Stimulated activated CD4-positive, alpha-beta T cell treated with anti-CD3 and anti-CD28 coated beads, TNF-alpha, amount 100 ng/mL, for 1 hour (primary cell): Measurements from ENCODE around the gene ARFIP1.

ENCODE experiments used
- DNase-seq, 3 donors: peaks; one replicate each; pipeline ENCODE4 v3.0.0-alpha.2; 2020; ENCODE audit warnings: low read depth in 3 of 3, low spot score in 1 of 3

Gene ARFIP1

DNA sequence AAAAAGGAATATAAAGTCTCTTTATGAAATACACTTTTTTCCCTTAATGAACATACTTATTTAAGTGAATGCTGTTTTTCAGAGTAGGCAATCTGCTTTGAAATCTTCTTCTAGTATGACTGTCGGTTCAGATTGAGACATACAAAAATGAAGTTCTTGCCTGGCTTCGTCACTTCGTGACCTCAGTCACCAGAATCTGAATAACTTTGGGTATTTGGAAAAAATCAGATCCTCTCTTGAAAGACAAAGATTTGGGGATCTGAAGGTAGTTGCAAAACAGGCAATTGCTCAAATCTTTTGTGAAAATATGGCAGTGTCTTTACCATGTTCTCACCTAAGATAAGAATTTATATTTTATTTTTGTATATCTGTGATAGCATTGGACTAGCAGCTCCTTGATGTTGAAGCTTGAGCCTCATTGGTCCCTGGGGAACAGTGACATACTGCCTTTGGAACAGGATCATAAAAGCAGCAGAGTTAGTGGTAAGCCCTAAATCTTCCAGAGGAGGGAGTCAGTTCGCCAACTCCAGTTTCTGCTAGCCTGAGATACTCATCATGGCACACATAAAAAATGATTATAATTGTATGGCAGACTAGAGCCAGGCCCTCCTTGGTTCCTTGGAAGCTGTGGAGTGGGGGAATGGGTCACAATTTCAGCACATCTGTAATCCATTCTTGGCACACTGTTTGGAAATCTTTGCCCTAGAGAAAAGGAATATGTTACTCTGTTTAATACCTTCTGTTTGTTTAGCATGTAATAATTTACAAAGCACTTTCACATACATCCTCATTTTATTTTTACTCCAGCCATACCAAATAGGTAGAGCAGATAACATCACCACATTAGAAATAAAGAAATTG lies 5.0 kb downstream of the ARFIP1 start:
- no peak for DNase-seq

GRCh38 chr4:152785639-152786615 lies 6.2 kb downstream of the ARFIP1 start:
- DNase-seq = no peak

DNA sequence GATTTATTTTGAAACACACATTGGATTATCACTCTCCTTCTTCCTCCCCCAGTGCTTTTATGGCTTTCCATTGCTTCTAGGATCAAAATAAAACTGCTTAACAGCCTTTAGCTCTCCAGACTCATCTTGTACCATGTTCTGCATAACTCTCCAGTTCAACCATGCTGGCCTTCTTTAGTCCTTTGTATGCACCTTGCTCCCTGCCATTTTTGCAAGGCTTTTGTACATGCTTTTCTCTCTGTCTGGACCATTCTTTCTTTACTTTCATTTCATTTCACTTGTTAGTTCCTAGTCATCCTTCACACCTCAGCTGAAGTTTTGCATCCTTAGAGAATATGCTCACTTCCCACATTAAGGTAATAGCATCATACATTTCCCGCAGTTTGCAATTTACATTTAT lies 6.9 kb downstream of the ARFIP1 start:
- DNase-seq = no peak

DNA sequence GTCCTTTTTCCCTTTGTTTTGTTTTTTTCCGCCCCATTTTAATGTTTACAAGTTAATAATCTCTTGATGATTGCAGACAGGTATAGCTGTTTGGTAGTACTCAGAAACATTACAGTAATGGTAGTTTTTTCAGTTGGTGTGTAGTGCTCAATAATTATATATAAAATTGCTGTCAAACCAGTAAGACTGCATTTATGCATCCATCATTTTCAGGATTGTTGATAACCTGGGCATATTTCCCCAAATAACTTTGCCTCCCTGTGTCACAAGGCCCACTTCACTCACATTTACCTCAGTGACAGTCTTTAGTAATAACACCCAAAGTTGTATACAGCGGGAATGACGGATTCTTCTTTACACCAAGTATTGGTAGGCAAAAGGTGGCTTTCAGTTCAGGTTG lies 16.1 kb downstream of the ARFIP1 start:
- no peak for DNase-seq

- no peak for DNase-seq
These were observed 23.8 kb downstream of the ARFIP1 start for GRCh38 chr4:152803541-152803940.

- no peak for DNase-seq
These were observed 25.4 kb downstream of the ARFIP1 start for GRCh38 chr4:152805071-152805650.

DNA sequence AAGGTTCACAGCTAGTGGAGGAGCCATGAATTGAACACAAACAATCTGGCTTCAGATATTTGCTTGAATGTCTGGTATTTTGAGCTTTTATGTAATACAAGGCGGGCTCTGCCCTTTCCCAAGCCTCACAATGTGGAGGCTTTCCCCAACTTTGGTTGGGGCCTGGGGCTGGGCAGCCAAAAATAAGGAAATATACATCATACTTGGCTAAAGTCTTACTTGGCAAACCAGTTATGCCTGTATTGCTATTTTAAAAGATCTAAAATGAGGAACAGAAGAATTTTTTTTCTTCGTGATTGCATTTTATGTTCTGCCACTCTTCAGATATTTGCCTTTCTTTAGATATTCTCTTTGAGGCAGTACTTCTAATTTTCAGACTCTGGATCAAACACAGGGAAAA lies 26.1 kb downstream of the ARFIP1 start:
- no peak for DNase-seq

DNA sequence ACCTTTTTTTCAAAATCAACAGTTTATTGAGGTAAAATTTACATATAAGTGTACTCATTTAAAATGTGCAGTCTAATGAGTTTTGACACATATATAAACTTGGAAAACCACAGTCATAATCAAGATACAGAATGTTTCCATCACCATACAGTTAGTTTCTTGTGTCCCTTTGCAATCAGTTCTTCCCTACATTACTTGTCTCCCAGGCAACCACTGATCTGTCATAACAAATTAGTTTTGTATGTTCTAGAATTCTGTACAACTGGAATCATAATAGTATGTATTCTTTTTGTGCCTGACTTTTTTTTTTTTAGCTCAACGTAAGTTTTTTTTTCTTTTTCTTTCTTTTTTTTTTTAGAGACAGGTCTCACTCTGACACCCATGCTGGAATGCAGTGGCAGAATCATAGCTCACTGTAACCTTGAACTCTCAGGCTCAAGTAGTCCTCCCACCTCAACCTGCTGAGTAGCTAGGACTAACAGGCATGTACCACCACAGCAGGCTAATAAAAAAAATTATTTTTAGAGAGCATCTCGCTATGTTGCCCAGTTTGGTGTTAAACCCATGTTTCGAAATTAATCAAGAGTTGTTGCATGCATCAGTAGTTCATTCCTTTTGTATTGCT lies 26.9 kb downstream of the ARFIP1 start:
- DNase-seq = no peak

GRCh38 chr4:152807294-152807829 lies 27.6 kb downstream of the ARFIP1 start:
- DNase-seq = no peak

DNA sequence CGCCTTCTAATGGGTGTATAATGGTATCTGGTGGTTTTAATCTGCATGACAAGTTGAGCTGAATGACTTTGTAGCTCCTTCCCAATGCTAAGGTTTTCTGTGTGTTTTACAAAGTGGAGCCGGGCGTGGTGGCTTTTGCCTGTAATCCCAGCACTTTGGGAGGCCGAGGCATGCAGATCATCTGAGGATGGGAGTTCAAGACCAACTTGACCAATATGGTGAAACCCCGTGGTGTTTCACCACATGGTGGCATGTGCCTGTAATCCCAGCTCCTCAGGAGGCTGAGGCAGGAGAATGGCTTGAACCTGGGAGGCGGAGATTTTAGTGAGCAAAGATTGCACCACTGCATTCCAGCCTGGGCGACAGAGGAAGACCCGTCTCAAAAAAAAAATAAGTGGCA lies 28.9 kb downstream of the ARFIP1 start:
- DNase-seq = no peak

GRCh38 chr4:152810715-152811287 lies 31.0 kb downstream of the ARFIP1 start:
- no peak for DNase-seq

- DNase-seq = no peak
These were observed 35.3 kb downstream of the ARFIP1 start for GRCh38 chr4:152815078-152815477.

DNA sequence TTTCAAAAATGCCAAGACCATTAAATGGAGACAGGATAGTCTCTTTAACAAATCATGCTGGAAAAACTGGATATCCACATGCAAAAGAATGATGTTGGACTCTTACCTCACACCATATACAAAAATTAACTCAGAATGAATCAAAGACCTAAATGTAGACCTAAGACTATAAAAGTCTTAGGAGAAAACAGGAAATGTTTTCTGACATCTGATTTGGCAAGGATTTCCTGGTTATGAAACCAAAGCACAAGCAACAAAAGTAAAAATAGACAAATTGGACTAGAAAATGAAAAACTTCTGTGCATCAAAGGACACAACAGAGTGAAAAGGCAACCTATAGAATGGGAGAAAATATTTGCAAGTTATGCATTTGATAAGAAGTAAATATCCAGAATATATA lies 37.6 kb downstream of the ARFIP1 start:
- no peak for DNase-seq

DNA sequence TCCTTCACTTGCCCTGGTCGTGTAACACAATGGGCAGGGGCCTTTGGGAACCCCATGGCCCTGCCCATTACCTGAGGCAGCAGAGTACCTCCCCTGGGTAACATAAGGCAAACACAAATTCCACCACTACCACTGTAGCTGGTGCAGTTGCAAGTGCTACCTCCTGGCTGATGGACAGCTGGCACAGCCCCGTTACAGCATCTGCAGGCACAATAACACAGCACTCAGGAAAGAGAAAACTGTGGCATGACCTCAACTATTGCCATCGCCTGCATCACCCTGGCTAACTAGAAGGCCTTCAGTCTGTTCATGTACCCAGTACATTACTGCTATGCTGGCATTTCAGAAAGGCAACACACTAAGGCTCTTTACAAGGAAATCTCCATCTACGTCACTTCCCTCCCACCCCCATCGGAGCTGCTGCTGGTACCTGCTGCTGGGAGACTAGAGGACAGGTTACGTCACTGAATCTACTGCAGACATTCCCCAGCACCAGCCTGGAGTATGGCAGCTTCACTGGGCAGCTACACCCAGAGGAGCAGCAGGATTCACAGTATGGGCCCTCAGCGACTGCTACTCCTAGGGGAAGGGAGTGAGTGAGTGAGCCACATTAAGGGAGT lies 39.4 kb downstream of the ARFIP1 start:
- no peak for DNase-seq

- no peak for DNase-seq
These were observed 40.3 kb downstream of the ARFIP1 start for GRCh38 chr4:152820073-152820472.

DNA sequence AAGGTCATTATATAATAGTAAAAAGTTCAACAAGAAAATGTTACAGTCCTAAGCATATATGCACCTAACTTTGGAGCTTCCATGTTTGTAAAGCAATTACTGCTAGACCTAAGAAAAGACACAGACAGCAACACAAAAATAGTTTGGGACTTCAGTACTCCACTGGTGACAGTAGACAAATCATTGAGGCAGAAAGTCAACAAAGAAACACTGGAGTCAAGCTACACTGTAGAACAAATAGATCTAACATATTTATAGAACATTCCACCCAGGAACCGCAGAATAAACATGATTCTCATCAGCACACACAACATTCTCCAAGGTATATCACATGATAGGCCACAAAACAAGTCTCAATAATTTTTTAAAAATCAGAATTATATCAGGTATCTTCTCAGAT lies 42.6 kb downstream of the ARFIP1 start:
- DNase-seq = no peak

DNA sequence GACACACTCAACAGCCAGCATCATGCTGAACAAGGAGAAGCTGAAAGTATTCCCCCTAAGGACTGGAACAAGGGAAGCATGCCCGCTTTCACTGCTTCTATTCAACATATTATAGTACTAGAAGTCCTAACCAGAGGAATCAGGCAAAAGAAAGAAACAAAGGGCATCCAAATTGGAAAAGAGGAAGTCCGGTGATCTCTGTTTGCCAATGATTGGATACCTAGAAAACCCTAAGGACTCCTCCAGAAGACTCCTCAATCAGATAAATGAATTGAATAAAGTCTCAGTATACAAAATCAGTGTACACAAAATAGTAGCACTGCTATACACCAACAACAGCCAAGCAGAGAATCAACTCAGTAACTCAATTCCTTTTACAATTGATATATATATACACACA lies 44.8 kb downstream of the ARFIP1 start:
- no peak for DNase-seq

GRCh38 chr4:152825336-152825735 lies 45.6 kb downstream of the ARFIP1 start:
- no peak for DNase-seq

- DNase-seq = no peak
These were observed 48.4 kb downstream of the ARFIP1 start for GRCh38 chr4:152828122-152828521.

DNA sequence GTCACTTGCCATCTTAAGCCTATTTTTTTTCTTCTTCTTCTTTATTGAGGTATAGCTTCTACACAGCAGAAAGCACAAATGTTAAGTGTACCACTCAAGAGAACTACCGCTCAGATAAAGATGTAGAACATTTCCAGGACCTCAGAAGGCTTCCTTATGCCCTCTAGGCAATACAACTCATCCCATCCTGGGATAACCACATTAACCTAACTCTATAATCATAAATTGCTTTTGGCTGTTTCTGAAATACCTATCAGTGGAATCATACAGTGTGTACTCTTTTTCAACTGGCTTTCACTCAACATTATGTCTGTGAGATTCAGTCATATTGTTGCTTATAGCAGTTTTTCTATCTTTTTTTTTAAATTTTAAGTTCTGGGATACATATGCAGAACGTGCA lies 51.7 kb downstream of the ARFIP1 start:
- no peak for DNase-seq
